K562 (cell line): ENCODE results near the gene GALNT18. TPM values are rescaled to one million over a fixed set of nuclear protein-coding genes. Genes with fewer than 3 reads are reported as not detected.

Experiments
- ATAC-seq: fragments of 200-7000 bp; cut with Tn5 transposase; 3 replicates; pipeline ENCODE4 v1.9.1; 2020; ENCODE audit warnings: moderate library complexity
- BruUV-seq: library from RNA; stranded (reverse); fragments of 400-500 nt; replicated peaks from 2 replicates; lab custom pipeline; 2021; lab: Mats Ljungman, UMichigan
- CTCF ChIA-PET: fragments of 300-600 bp; formaldehyde crosslinking; extraction: SDS; loops from one replicate; lab custom pipeline; 2021; ENCODE audit warnings: low intra/inter-chr PET ratio; lab: Yijun Ruan, JAX
- POLR2A ChIA-PET: fragments of 300-600, 350-650 bp; sonication (Branson Sonifier 250); formaldehyde crosslinking; extraction: SDS; loops from one replicate; lab custom pipeline; 2021; ENCODE audit warnings: antibody characterized with exemption, inconsistent platforms; lab: Yijun Ruan, JAX
- DNase-seq, 4 experiments: peaks; one replicate each; pipeline versions ENCODE4 v3.0.0 to v3.0.0-alpha.2; 2011 to 2018; ENCODE audit warnings: low spot score in 3 of 4, mixed read lengths in 3 of 4; ENCODE audit errors: extremely low read depth in 1 of 4
- FAIRE-seq: peaks from 2 replicates; lab custom pipeline; 2011; peaks lifted over from hg19 to GRCh38; lab: Jason Lieb, UNC
- H2AFZ ChIP-seq: 2 replicates; pipeline ENCODE4 v1.6.0; 2011; ENCODE audit warnings: low read depth, low read length, control low read depth, inconsistent platforms
- H3K27ac ChIP-seq: fragments of 200-600 bp; 3 replicates; pipeline ENCODE4 v1.8.0; 2011; ENCODE audit warnings: low read depth, mild to moderate bottlenecking, control low read depth, inconsistent platforms, low read length, moderate library complexity, mixed read lengths; ENCODE audit errors: extremely low read depth
- H3K27me3 ChIP-seq, 2 experiments: fragments of 300-600 bp in 1 of 2; 2 replicates in 1 of 2; 3 replicates in 1 of 2; pipeline versions ENCODE4 v1.6.0 to v1.8.0; 2011; ENCODE audit warnings: inconsistent platforms in 2 of 2, low read length in 2 of 2, mild to moderate bottlenecking in 1 of 2, mixed read lengths in 1 of 2, moderate library complexity in 1 of 2; ENCODE audit not compliant: control insufficient read depth in 2 of 2, insufficient read depth in 2 of 2
- H3K36me3 ChIP-seq: fragments of 300-600 bp; 3 replicates; pipeline ENCODE4 v1.8.0; 2011; ENCODE audit warnings: mild to moderate bottlenecking, low read length, inconsistent platforms; ENCODE audit not compliant: control insufficient read depth, insufficient read depth
- H3K4me1 ChIP-seq, 2 experiments: fragments of 200-600 bp in 1 of 2; replicated peaks in 1 of 2; 2 replicates in 1 of 2; 3 replicates in 1 of 2; pipeline versions ENCODE4 v1.5.1 to v1.8.0; 2011; ENCODE audit warnings: inconsistent platforms in 2 of 2, low read length in 2 of 2, mild to moderate bottlenecking in 1 of 2, mixed read lengths in 1 of 2, moderate library complexity in 1 of 2; ENCODE audit not compliant: control insufficient read depth in 2 of 2, insufficient read depth in 2 of 2
- H3K4me2 ChIP-seq: 2 replicates; pipeline ENCODE4 v1.6.1; 2011; ENCODE audit warnings: low read length, control low read depth, inconsistent platforms, mixed read lengths; ENCODE audit not compliant: insufficient read depth
- H3K4me3 ChIP-seq: fragments of 200-600 bp; sonication (generic), shearing (Covaris generic); 2 replicates; pipeline ENCODE4 v1.5.1; 2016; ENCODE audit warnings: control low read depth, inconsistent platforms
- H3K79me2 ChIP-seq: fragments of 200-600 bp; 3 replicates; pipeline ENCODE4 v1.8.0; 2011; ENCODE audit warnings: low read length, inconsistent platforms; ENCODE audit not compliant: control insufficient read depth, insufficient read depth
- H3K9ac ChIP-seq, 2 experiments: 2 replicates each; pipeline versions ENCODE4 v1.6.0 to v1.6.1; 2011; ENCODE audit warnings: low read depth in 2 of 2, low read length in 2 of 2, control low read depth in 1 of 2, inconsistent platforms in 1 of 2, mild to moderate bottlenecking in 1 of 2, mixed read lengths in 1 of 2; ENCODE audit not compliant: insufficient read depth in 1 of 2
- H3K9me1 ChIP-seq: one replicate; pipeline ENCODE4 v1.6.0; 2011; ENCODE audit warnings: inconsistent platforms, mild to moderate bottlenecking, low read length, moderate library complexity; ENCODE audit not compliant: control insufficient read depth, insufficient read depth
- H3K9me3 ChIP-seq: replicated peaks from 2 replicates; pipeline ENCODE4 v1.5.1; 2011; ENCODE audit warnings: low read depth, low read length, inconsistent platforms; ENCODE audit not compliant: control insufficient read depth, insufficient read depth
- H4K20me1 ChIP-seq: replicated peaks from 2 replicates; pipeline ENCODE4 v1.6.1; 2011; ENCODE audit warnings: low read length, inconsistent platforms, mixed read lengths; ENCODE audit not compliant: control insufficient read depth, insufficient read depth
- BMI1 ChIP-seq: fragments of 150-350 bp; IDR thresholded peaks from 2 replicates; pipeline ENCODE4 v1.6.1; 2014; ENCODE audit warnings: low read length
- CBX3 ChIP-seq, 2 experiments: IDR thresholded peaks; 1 replicate in 1 of 2; 2 replicates in 1 of 2; pipeline ENCODE4 v1.6.1; 2012; ENCODE audit warnings: inconsistent platforms in 2 of 2, low read length in 2 of 2, borderline replicate concordance in 1 of 2, control low read depth in 1 of 2
- SNIP1 ChIP-seq: fragments of 450-650 bp; IDR thresholded peaks from 2 replicates; pipeline ENCODE4 v1.7.1; 2017; ENCODE audit warnings: low read depth, mild to moderate bottlenecking
- ZNF551 ChIP-seq: fragments of 250-450 bp; sonication (Bioruptor Pico); IDR thresholded peaks from 2 replicates; pipeline ENCODE4 v1.5.0; 2021; ENCODE audit warnings: mild to moderate bottlenecking, moderate library complexity
- WGBS: fragments of 100-300 bp; shearing (Covaris generic); methylation state at CpG from one replicate; pipeline ENCODE4 v1.1.6; 2016; ENCODE audit warnings: low coverage, mixed read lengths; ENCODE audit not compliant: insufficient coverage; ENCODE audit errors: missing lambda C conversion rate; 5-methylcytosine and 5-hydroxymethylcytosine counted together
- in situ Hi-C: fragments of 300-500 bp; cut with MboI; formaldehyde crosslinking; loops from 4 replicates; pipeline ENCODE4 v1.15.0; 2018; ENCODE audit warnings: inconsistent platforms, mixed read lengths
- intact Hi-C: fragments of 100-400 bp; cut with micrococcal nuclease; formaldehyde crosslinking; loops from 2 replicates; pipeline ENCODE4 v1.14.2; 2022
- polyA plus RNA-seq, 8 experiments: library from polyadenylated mRNA; depleted of rRNA in 4 of 8; stranded (reverse) in 5 of 8; unstranded in 3 of 8; fragments of >200 nt; fragmentation: Nextera tagmentation in 2 of 8; fragmentation: Illumina TruSeq in 1 of 8; extraction: Ambion mirVana in 2 of 8; extraction: Trizol in 1 of 8; gene quantifications; 2 replicates each; pipeline versions ENCODE4 v1.2.1 to v1.2.3, GENCODE V29; 2011 to 2014; ENCODE audit warnings: inconsistent platforms in 1 of 8, missing spikeins in 1 of 8
- total RNA-seq, 7 experiments: library from RNA; depleted of rRNA in 6 of 7; stranded (reverse); fragments of >200 nt in 6 of 7; fragmentation: Illumina TruSeq in 2 of 7; extraction: Trizol in 2 of 7; gene quantifications; 2 replicates each; pipeline versions ENCODE4 v1.2.1 to v1.2.3, GENCODE V29; 2011 to 2021; ENCODE audit warnings: low replicate concordance in 1 of 7
- TF ChIP-seq, protein P1 (sequence below): sonication (generic); formaldehyde crosslinking; IDR thresholded peaks from 2 replicates; pipeline ENCODE4 v1.8.1; 2023; ENCODE audit warnings: mild to moderate bottlenecking, missing genetic modification reagents
- TF ChIP-seq, protein P2 (sequence below): fragments of 200-800 bp; sonication (Bioruptor generic); IDR thresholded peaks from 2 replicates; pipeline ENCODE4 v1.6.1; 2017; ENCODE audit warnings: missing genetic modification characterization, missing compliant biosample characterization
- TF ChIP-seq, protein P3 (sequence below): sonication (generic); formaldehyde crosslinking; IDR thresholded peaks from 2 replicates; pipeline ENCODE4 v1.8.0; 2023; ENCODE audit warnings: mild to moderate bottlenecking, missing genetic modification reagents
- TF ChIP-seq, protein P4 (sequence below): IDR thresholded peaks from 2 replicates; pipeline ENCODE4 v1.6.1; 2016; ENCODE audit warnings: missing genetic modification characterization, missing compliant biosample characterization

The GALNT18 gene
- total and polyA plus RNA-seq, 9 of the 15 experiments (the other 6 are each of a cell fraction or from before 2014, with no cell fraction given) = not detected

DNA sequence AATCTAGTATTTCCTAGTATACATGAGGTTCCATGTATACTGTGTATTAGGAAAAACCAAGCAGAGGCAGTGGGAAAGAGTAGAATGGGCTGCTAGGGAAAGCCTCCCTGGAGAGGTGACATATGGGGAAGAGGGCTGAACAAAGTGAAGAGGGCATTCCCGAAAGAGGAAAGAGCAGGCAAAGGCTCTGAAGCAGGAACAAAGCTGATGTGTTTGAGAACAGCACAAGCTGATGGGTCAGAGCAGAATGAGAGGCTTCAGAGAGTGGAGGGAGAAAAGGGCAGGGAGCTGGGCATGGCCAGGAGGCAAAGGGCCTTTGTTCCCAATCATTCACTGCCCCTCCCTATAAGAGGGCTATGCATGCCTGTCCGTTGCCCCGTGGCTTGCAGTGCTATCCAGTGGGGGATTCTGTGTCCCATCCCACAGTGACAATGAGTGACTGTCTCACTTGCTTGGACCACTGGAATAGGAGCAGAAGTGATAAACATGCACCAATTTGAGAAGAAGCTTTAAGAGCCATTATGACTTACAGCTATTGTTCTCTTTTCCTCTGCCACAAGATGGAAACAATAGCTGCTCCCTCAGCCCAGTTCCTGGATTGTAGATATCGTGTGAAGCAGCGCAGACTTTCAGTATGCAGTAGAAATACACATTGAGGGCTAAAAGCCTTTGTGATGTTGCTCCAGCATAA lies 39.6 kb downstream of the GALNT18 start:
- CTCF ChIA-PET = no interaction called here
- H3K27ac ChIP-seq = no peak overlapping the region
- no peak overlapping the region for H2AFZ ChIP-seq
- intact Hi-C loops (no loop called here), in situ Hi-C loops (no loop called here)
- BruUV-seq = no TSS peak
- H3K79me2 ChIP-seq = no peaks in the 10 kb centered on the region
- WGBS = 0% methylated on average over 5 of the region's 5 CpGs
- no peaks in the 10 kb centered on the region for H3K4me1 ChIP-seq
- H3K4me3 ChIP-seq = no peak overlapping the region
- no peak for FAIRE-seq
- no peak overlapping the region for H3K9ac ChIP-seq
- no peaks in the 10 kb centered on the region for H3K36me3 ChIP-seq
- no peaks in the 10 kb centered on the region for H3K9me1 ChIP-seq
- peaks cover 11 to 30% of the 10 kb centered on the region in 2 experiments; a peak in 4 of 5 replicates for H3K27me3 ChIP-seq
- DNase-seq = no peak
- H3K9me3 ChIP-seq = no peaks in the 10 kb centered on the region
- no peak overlapping the region for H3K4me2 ChIP-seq
- ATAC-seq = no peak
- H4K20me1 ChIP-seq = no peaks in the 10 kb centered on the region
- POLR2A ChIA-PET = interaction anchor here (0.6 kb wide), 1 partner anchor 39 kb away, joined by 5 read pairs; no protein-coding TSS in a partner anchor
- TF ChIP-seq, protein P1, sequence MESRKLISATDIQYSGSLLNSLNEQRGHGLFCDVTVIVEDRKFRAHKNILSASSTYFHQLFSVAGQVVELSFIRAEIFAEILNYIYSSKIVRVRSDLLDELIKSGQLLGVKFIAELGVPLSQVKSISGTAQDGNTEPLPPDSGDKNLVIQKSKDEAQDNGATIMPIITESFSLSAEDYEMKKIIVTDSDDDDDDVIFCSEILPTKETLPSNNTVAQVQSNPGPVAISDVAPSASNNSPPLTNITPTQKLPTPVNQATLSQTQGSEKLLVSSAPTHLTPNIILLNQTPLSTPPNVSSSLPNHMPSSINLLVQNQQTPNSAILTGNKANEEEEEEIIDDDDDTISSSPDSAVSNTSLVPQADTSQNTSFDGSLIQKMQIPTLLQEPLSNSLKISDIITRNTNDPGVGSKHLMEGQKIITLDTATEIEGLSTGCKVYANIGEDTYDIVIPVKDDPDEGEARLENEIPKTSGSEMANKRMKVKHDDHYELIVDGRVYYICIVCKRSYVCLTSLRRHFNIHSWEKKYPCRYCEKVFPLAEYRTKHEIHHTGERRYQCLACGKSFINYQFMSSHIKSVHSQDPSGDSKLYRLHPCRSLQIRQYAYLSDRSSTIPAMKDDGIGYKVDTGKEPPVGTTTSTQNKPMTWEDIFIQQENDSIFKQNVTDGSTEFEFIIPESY (CRISPR knock-in tag) = no peak
- TF ChIP-seq, protein P2, sequence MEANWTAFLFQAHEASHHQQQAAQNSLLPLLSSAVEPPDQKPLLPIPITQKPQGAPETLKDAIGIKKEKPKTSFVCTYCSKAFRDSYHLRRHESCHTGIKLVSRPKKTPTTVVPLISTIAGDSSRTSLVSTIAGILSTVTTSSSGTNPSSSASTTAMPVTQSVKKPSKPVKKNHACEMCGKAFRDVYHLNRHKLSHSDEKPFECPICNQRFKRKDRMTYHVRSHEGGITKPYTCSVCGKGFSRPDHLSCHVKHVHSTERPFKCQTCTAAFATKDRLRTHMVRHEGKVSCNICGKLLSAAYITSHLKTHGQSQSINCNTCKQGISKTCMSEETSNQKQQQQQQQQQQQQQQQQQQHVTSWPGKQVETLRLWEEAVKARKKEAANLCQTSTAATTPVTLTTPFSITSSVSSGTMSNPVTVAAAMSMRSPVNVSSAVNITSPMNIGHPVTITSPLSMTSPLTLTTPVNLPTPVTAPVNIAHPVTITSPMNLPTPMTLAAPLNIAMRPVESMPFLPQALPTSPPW (CRISPR knock-in tag) = no peak
- TF ChIP-seq SNIP1 = no peak
- TF ChIP-seq CBX3 (IDR thresholded peaks at IDR 0.05; ENCODE audit: borderline replicate concordance in 1 of 2, low read length in 2 of 2) = no peak
- TF ChIP-seq ZNF551 (CRISPR knock-in tag) = no peak
- TF ChIP-seq, protein P3, sequence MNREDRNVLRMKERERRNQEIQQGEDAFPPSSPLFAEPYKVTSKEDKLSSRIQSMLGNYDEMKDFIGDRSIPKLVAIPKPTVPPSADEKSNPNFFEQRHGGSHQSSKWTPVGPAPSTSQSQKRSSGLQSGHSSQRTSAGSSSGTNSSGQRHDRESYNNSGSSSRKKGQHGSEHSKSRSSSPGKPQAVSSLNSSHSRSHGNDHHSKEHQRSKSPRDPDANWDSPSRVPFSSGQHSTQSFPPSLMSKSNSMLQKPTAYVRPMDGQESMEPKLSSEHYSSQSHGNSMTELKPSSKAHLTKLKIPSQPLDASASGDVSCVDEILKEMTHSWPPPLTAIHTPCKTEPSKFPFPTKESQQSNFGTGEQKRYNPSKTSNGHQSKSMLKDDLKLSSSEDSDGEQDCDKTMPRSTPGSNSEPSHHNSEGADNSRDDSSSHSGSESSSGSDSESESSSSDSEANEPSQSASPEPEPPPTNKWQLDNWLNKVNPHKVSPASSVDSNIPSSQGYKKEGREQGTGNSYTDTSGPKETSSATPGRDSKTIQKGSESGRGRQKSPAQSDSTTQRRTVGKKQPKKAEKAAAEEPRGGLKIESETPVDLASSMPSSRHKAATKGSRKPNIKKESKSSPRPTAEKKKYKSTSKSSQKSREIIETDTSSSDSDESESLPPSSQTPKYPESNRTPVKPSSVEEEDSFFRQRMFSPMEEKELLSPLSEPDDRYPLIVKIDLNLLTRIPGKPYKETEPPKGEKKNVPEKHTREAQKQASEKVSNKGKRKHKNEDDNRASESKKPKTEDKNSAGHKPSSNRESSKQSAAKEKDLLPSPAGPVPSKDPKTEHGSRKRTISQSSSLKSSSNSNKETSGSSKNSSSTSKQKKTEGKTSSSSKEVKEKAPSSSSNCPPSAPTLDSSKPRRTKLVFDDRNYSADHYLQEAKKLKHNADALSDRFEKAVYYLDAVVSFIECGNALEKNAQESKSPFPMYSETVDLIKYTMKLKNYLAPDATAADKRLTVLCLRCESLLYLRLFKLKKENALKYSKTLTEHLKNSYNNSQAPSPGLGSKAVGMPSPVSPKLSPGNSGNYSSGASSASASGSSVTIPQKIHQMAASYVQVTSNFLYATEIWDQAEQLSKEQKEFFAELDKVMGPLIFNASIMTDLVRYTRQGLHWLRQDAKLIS (CRISPR knock-in tag) = no peak
- no peak for TF ChIP-seq BMI1
- TF ChIP-seq, protein P4, sequence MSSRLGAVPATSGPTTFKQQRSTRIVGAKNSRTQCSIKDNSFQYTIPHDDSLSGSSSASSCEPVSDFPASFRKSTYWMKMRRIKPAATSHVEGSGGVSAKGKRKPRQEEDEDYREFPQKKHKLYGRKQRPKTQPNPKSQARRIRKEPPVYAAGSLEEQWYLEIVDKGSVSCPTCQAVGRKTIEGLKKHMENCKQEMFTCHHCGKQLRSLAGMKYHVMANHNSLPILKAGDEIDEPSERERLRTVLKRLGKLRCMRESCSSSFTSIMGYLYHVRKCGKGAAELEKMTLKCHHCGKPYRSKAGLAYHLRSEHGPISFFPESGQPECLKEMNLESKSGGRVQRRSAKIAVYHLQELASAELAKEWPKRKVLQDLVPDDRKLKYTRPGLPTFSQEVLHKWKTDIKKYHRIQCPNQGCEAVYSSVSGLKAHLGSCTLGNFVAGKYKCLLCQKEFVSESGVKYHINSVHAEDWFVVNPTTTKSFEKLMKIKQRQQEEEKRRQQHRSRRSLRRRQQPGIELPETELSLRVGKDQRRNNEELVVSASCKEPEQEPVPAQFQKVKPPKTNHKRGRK (tag) = no peak
